Transverse colon (tissue), 4 donors: ENCODE measurements around the gene DNAAF5. TPM values are rescaled to one million over a fixed set of nuclear protein-coding genes. Genes with fewer than 3 reads are reported as not detected.

Experiments
- DNase-seq: peaks from one replicate; pipeline ENCODE4 v3.0.0-alpha.2; 2019
- H3K27ac ChIP-seq, 4 donors: fragments of 200-600 bp; sonication (generic); 2 replicates each; pipeline ENCODE4 v1.5.1; 2016 to 2018; ENCODE audit warnings: inconsistent platforms in 4 of 4
- H3K27me3 ChIP-seq: fragments of 200-600 bp; sonication (generic); 2 replicates; pipeline ENCODE4 v1.5.1; 2017; ENCODE audit warnings: inconsistent platforms
- H3K36me3 ChIP-seq, 4 donors: fragments of 200-600 bp; sonication (generic); 2 replicates each; pipeline ENCODE4 v1.5.1; 2017 to 2019; ENCODE audit warnings: inconsistent platforms in 4 of 4
- H3K4me1 ChIP-seq, 4 donors: fragments of 200-600 bp; sonication (generic); 2 replicates each; pipeline ENCODE4 v1.5.1; 2017 to 2020; ENCODE audit warnings: inconsistent platforms in 4 of 4
- H3K4me3 ChIP-seq, 4 donors: fragments of 200-600 bp; sonication (generic); 1 replicate in 1 of 4; 2 replicates in 3 of 4; pipeline versions ENCODE4 v1.5.1 to v1.6.1; 2017 to 2019; ENCODE audit warnings: inconsistent platforms in 4 of 4
- H3K9me3 ChIP-seq, 2 donors: fragments of 200-600 bp; sonication (generic); 2 replicates each; pipeline ENCODE4 v1.5.1; 2017 to 2019; ENCODE audit warnings: inconsistent platforms in 2 of 2
- CTCF ChIP-seq, 5 experiments: fragments of 200-600 bp in 3 of 5; fragments of 450-650 bp in 2 of 5; sonication (generic) in 3 of 5; IDR thresholded peaks; 1 replicate in 2 of 5; 2 replicates in 3 of 5; pipeline ENCODE4 v1.5.1; 2016 to 2017; ENCODE audit warnings: antibody characterized with exemption in 5 of 5, inconsistent platforms in 3 of 5, mild to moderate bottlenecking in 2 of 5, moderate library complexity in 1 of 5
- EP300 ChIP-seq: sonication (generic); formaldehyde crosslinking; IDR thresholded peaks from one replicate; pipeline ENCODE4 v1.6.1; 2017; ENCODE audit warnings: antibody characterized with exemption, low read depth
- POLR2A ChIP-seq: fragments of 450-650 bp; IDR thresholded peaks from one replicate; pipeline ENCODE4 v1.6.1; 2016; ENCODE audit warnings: antibody characterized with exemption, mild to moderate bottlenecking, moderate library complexity
- POLR2AphosphoS5 ChIP-seq, 3 donors: sonication (generic); formaldehyde crosslinking; IDR thresholded peaks; one replicate each; pipeline ENCODE4 v1.6.1; 2016; ENCODE audit warnings: antibody characterized with exemption in 3 of 3
- WGBS, 2 donors: methylation state at CpG; one replicate each; pipeline ENCODE4 v1.1.5; 2018; ENCODE audit warnings: low coverage in 1 of 2; 5-methylcytosine and 5-hydroxymethylcytosine counted together
- in situ Hi-C, 4 donors: fragments of 200-750 bp; cut with MboI; loops; one replicate each; pipeline versions ENCODE4 v1.15.0 to v1.15.1; 2017; ENCODE audit warnings: low sequenced_read_pairs in 3 of 4, low pct_ligation_motif_present in 1 of 4, low pct_unique_long_range_greater_than_20kb in 1 of 4
- intact Hi-C: fragments of 100-400 bp; cut with DNase I; formaldehyde crosslinking; loops from one replicate; pipeline ENCODE4 v1.15.1; 2023; ENCODE audit warnings: low total_unique reads
- total RNA-seq, 4 donors: library from RNA; depleted of rRNA; stranded (reverse); fragments of >200 nt; gene quantifications; one replicate each; pipeline ENCODE4 v1.1.0, GENCODE V29; 2016

DNAAF5 gene
- total RNA-seq, 4 donors from 2014 or later, result 20.5 to 97.3 (median 34.6) TPM

- H3K27ac ChIP-seq, result peak overlapping the region; percentile 73 to 89 (median 80)
- no peaks in the 10 kb centered on the region for H3K9me3 ChIP-seq
- TF ChIP-seq CTCF (IDR thresholded peaks at IDR 0.05), result no peak
- no peak for TF ChIP-seq POLR2AphosphoS5 (IDR thresholded peaks at IDR 0.05)
- TF ChIP-seq EP300, result no peak
- no peak for TF ChIP-seq POLR2A
- peaks cover 15 to 22% (median 18%) of the 10 kb centered on the region in 4 donors for H3K4me1 ChIP-seq
- WGBS, 2 donors, result 85% methylated on average over 14 of the region's 14 CpGs; no CpG with 5 or more reads in 1 of the 2 donors
- in situ Hi-C loops (loop anchor here in 1 of 4 donors (10.0 kb wide), 1 partner anchor 446 kb away; no protein-coding TSS in a partner anchor), intact Hi-C loops (loop anchor here (10.0 kb wide), 1 partner anchor 256 kb away; the partner anchor contains the start of gene PDGFA)
- no peaks in the 10 kb centered on the region for H3K27me3 ChIP-seq
- peaks cover 0 to 5% (median under 1%) of the 10 kb centered on the region in 4 donors for H3K36me3 ChIP-seq
- no peak overlapping the region for H3K4me3 ChIP-seq
- no peak for DNase-seq
Measured at GRCh38 chr7:770336-770735, 43.8 kb downstream of the DNAAF5 start.

GRCh38 chr7:770741-771166 lies 44.3 kb downstream of the DNAAF5 start:
- in situ Hi-C loops, result loop anchor here in 1 of 4 donors (10.0 kb wide), 1 partner anchor 446 kb away; no protein-coding TSS in a partner anchor
- TF ChIP-seq CTCF (IDR thresholded peaks at IDR 0.05) (no peak), POLR2AphosphoS5 (IDR thresholded peaks at IDR 0.05) (no peak), EP300 (no peak), POLR2A (no peak)
- peaks cover 15 to 22% (median 18%) of the 10 kb centered on the region in 4 donors for H3K4me1 ChIP-seq
- 51% methylated on average over 7 of the region's 7 CpGs; no CpG with 5 or more reads in 1 of the 2 donors for WGBS, 2 donors
- intact Hi-C loops, result loop anchor here (10.0 kb wide), 1 partner anchor 256 kb away; the partner anchor contains the start of gene PDGFA
- peak overlapping the region; percentile 73 to 89 (median 80) for H3K27ac ChIP-seq
- no peak overlapping the region for H3K4me3 ChIP-seq
- no peaks in the 10 kb centered on the region for H3K9me3 ChIP-seq
- no peak for DNase-seq
- H3K27me3 ChIP-seq, result no peaks in the 10 kb centered on the region
- peaks cover 0 to 3% (median 0%) of the 10 kb centered on the region in 4 donors for H3K36me3 ChIP-seq

- WGBS, 2 donors, result 42 to 61% methylated on average over 4 to 24 of the region's 24 CpGs
- Histone ChIP-seq H3K4me1 (peaks cover 15 to 22% (median 18%) of the 10 kb centered on the region in 4 donors), H3K27me3 (no peaks in the 10 kb centered on the region), H3K4me3 (no peak overlapping the region), H3K27ac (peak overlapping the region; percentile 73 to 89 (median 80)), H3K36me3 (peaks cover 0 to 6% (median 0%) of the 10 kb centered on the region in 4 donors), H3K9me3 (no peaks in the 10 kb centered on the region)
- in situ Hi-C loops, result loop anchor here in 1 of 4 donors (10.0 kb wide), 1 partner anchor 447 kb away; no protein-coding TSS in a partner anchor
- intact Hi-C loops, result loop anchor here (2.0 to 10.0 kb wide), 2 partner anchors 257 to 451 kb away; partner anchors contain the start of gene PDGFA
- TF ChIP-seq CTCF (IDR thresholded peaks at IDR 0.05) (no peak), POLR2AphosphoS5 (IDR thresholded peaks at IDR 0.05) (peak; percentile 42 to 59 (median 44))
- peak; percentile 69 for DNase-seq
Measured at GRCh38 chr7:771234-772004, 44.9 kb downstream of the DNAAF5 start.

- intact Hi-C loops (loop anchor here (2.0 to 10.0 kb wide), 2 partner anchors 257 to 451 kb away; partner anchors contain the start of gene PDGFA), in situ Hi-C loops (loop anchor here in 1 of 4 donors (10.0 kb wide), 1 partner anchor 447 kb away; no protein-coding TSS in a partner anchor)
- Histone ChIP-seq H3K9me3 (no peaks in the 10 kb centered on the region), H3K4me3 (no peak overlapping the region), H3K27me3 (no peaks in the 10 kb centered on the region), H3K27ac (peak overlapping the region; percentile 73 to 89 (median 80)), H3K36me3 (peaks cover 0 to 10% (median 0%) of the 10 kb centered on the region in 4 donors), H3K4me1 (peaks cover 15 to 22% (median 18%) of the 10 kb centered on the region in 4 donors)
- no peak for TF ChIP-seq POLR2AphosphoS5 (IDR thresholded peaks at IDR 0.05)
- WGBS, 2 donors, result 75% methylated on average over 11 of the region's 11 CpGs; no CpG with 5 or more reads in 1 of the 2 donors
- no peak for DNase-seq
Measured at GRCh38 chr7:772005-772294, 45.5 kb downstream of the DNAAF5 start.
